ENCODE data around the gene MB21D2. TPM values are rescaled to one million over a fixed set of nuclear protein-coding genes. Genes with fewer than 3 reads are reported as not detected.

The MB21D2 gene
- total and polyA plus RNA-seq, 8 donors, result 3.2 to 6.9 (median 5.7) TPM

- Histone ChIP-seq H3K27me3 (no peaks in the 10 kb centered on the region), H3K27ac (no peak overlapping the region), H3K36me3 (no peaks in the 10 kb centered on the region), H3K4me1 (peaks cover 4 to 7% of the 10 kb centered on the region in 2 donors), H3K4me3 (no peak overlapping the region), H3K9me3 (no peaks in the 10 kb centered on the region)
- ATAC-seq (no peak), DNase-seq (no peak)
- intact Hi-C loops (cut with DNase I), result loop anchor here in 1 of 2 donors (10.0 kb wide), 1 partner anchor 98 kb away; no protein-coding TSS in a partner anchor
- no peak for TF ChIP-seq CTCF (IDR thresholded peaks at IDR 0.05)
These were observed 90.4 kb downstream of the MB21D2 start for GRCh38 chr3:192827208-192827607.

GRCh38 chr3:192826214-192827006 is 91.2 kb downstream of the MB21D2 start:
- Histone ChIP-seq H3K27ac (no peak overlapping the region), H3K9me3 (no peaks in the 10 kb centered on the region), H3K4me3 (no peak overlapping the region), H3K36me3 (no peaks in the 10 kb centered on the region), H3K27me3 (no peaks in the 10 kb centered on the region), H3K4me1 (peaks cover 4 to 7% of the 10 kb centered on the region in 2 donors)
- no peak for DNase-seq
- intact Hi-C loops (cut with DNase I), result loop anchor here in 1 of 2 donors (10.0 kb wide), 1 partner anchor 98 kb away; no protein-coding TSS in a partner anchor
- TF ChIP-seq CTCF (IDR thresholded peaks at IDR 0.05), result no peak
- no peak for ATAC-seq

GRCh38 chr3:192825657-192826200 is 91.9 kb downstream of the MB21D2 start:
- H3K27ac ChIP-seq, result no peak overlapping the region
- H3K9me3 ChIP-seq, result no peaks in the 10 kb centered on the region
- DNase-seq (peak in 1 of 4 donors; percentile 41), ATAC-seq (peak; percentile 58)
- H3K27me3 ChIP-seq, result no peaks in the 10 kb centered on the region
- H3K4me3 ChIP-seq, result no peak overlapping the region
- no peak for TF ChIP-seq CTCF (IDR thresholded peaks at IDR 0.05)
- H3K36me3 ChIP-seq, result no peaks in the 10 kb centered on the region
- intact Hi-C loops (cut with DNase I), result loop anchor here in 1 of 2 donors (10.0 kb wide), 1 partner anchor 99 kb away; no protein-coding TSS in a partner anchor
- H3K4me1 ChIP-seq, result peaks cover 4 to 7% of the 10 kb centered on the region in 2 donors

- no peak overlapping the region for H3K4me3 ChIP-seq
- no peaks in the 10 kb centered on the region for H3K27me3 ChIP-seq
- H3K9me3 ChIP-seq, result no peaks in the 10 kb centered on the region
- H3K27ac ChIP-seq, result no peak overlapping the region
- TF ChIP-seq CTCF (IDR thresholded peaks at IDR 0.05), result no peak
- peaks cover 4 to 7% of the 10 kb centered on the region in 2 donors for H3K4me1 ChIP-seq
- DNase-seq (peak in 2 of 4 donors; percentile 47 to 54), ATAC-seq (peak; percentile 49)
- H3K36me3 ChIP-seq, result no peaks in the 10 kb centered on the region
- intact Hi-C loops (cut with DNase I), result loop anchor here in 1 of 2 donors (10.0 kb wide), 1 partner anchor 100 kb away; no protein-coding TSS in a partner anchor
These were observed 92.4 kb downstream of the MB21D2 start for GRCh38 chr3:192825216-192825615.

GRCh38 chr3:192824313-192824712 is 93.3 kb downstream of the MB21D2 start:
- Histone ChIP-seq H3K4me1 (peaks cover 4 to 7% of the 10 kb centered on the region in 2 donors), H3K27me3 (no peaks in the 10 kb centered on the region), H3K27ac (no peak overlapping the region), H3K9me3 (no peaks in the 10 kb centered on the region), H3K36me3 (no peaks in the 10 kb centered on the region), H3K4me3 (no peak overlapping the region)
- ATAC-seq (no peak), DNase-seq (no peak)
- TF ChIP-seq CTCF (IDR thresholded peaks at IDR 0.05), result no peak
- intact Hi-C loops (cut with DNase I), result loop anchor here in 1 of 2 donors (10.0 kb wide), 1 partner anchor 100 kb away; no protein-coding TSS in a partner anchor

Data from left lung (tissue), 10 donors.